ENCODE measurements around the gene LRRC27. TPM values are rescaled to one million over a fixed set of nuclear protein-coding genes. Genes with fewer than 3 reads are reported as not detected.

Gene LRRC27
- total and polyA plus RNA-seq, 2 donors (not counting 1 experiment from before 2014, with no cell fraction given) = 4.1 to 11.7 TPM

DNA sequence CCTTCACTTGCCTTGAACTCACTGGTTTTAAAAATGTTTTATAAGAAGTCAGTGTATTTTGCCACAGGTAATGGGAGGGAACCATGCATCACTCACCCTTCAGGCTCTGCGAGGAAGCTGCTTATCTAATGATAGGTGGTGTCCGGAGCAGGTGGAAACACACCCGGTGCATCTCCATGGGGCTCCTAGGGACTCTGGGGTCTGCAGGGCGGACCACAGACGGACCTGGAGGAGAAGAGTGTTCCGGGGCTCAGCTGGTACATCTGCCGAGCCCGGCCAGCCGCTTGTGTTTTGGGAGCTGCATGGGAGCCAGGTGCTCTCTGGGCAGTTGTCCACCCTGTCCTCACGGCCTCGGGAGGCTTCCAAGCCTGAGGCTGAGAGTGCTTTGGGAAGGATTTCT lies 7.3 kb downstream of the LRRC27 start:
- no peak overlapping the region for H3K9ac ChIP-seq (ENCODE audit: insufficient read depth, low read length)
- no peaks in the 10 kb centered on the region for H3K4me1 ChIP-seq (ENCODE audit: control insufficient read depth, extremely low read depth, insufficient read depth, low read length)
- no peak overlapping the region for H3K27ac ChIP-seq (ENCODE audit: insufficient read depth, low read length)
- H3K27me3 ChIP-seq (ENCODE audit: control insufficient read depth, insufficient read depth, low read length) = no peaks in the 10 kb centered on the region
- no peaks in the 10 kb centered on the region for H4K20me1 ChIP-seq (ENCODE audit: control insufficient read depth, extremely low read depth, insufficient read depth, low read length)
- peaks cover 2% of the 10 kb centered on the region for H3K36me3 ChIP-seq (ENCODE audit: control insufficient read depth, insufficient read depth, low read length)
- no peaks in the 10 kb centered on the region for H3K9me3 ChIP-seq (ENCODE audit: control insufficient read depth, insufficient read depth, low read depth, low read length)
- TF ChIP-seq EZH2 (IDR thresholded peaks at IDR 0.05; ENCODE audit: low read length, missing control alignments) = no peak
- TF ChIP-seq, protein P1, sequence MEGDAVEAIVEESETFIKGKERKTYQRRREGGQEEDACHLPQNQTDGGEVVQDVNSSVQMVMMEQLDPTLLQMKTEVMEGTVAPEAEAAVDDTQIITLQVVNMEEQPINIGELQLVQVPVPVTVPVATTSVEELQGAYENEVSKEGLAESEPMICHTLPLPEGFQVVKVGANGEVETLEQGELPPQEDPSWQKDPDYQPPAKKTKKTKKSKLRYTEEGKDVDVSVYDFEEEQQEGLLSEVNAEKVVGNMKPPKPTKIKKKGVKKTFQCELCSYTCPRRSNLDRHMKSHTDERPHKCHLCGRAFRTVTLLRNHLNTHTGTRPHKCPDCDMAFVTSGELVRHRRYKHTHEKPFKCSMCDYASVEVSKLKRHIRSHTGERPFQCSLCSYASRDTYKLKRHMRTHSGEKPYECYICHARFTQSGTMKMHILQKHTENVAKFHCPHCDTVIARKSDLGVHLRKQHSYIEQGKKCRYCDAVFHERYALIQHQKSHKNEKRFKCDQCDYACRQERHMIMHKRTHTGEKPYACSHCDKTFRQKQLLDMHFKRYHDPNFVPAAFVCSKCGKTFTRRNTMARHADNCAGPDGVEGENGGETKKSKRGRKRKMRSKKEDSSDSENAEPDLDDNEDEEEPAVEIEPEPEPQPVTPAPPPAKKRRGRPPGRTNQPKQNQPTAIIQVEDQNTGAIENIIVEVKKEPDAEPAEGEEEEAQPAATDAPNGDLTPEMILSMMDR (conservative IDR thresholded peaks at IDR 0.05 in 1 of 2, IDR thresholded peaks at IDR 0.05 in 1 of 2; ENCODE audit: low read depth in 1 of 2, low read length in 2 of 2) = no peak
- H2AFZ ChIP-seq (ENCODE audit: low read length) = no peak overlapping the region
- H3K4me2 ChIP-seq (ENCODE audit: extremely low read depth, insufficient read depth, low read length) = no peak overlapping the region
- no peak for DNase-seq (ENCODE audit: low read depth in 2 of 2)
- H3K79me2 ChIP-seq (ENCODE audit: control insufficient read depth, insufficient read depth, low read length) = no peaks in the 10 kb centered on the region
- no peak overlapping the region for H3K4me3 ChIP-seq (replicated peaks in 1 of 4; ENCODE audit: control extremely low read depth in 1 of 4, insufficient read depth in 1 of 4, low read depth in 3 of 4, low read length in 4 of 4)

DNA sequence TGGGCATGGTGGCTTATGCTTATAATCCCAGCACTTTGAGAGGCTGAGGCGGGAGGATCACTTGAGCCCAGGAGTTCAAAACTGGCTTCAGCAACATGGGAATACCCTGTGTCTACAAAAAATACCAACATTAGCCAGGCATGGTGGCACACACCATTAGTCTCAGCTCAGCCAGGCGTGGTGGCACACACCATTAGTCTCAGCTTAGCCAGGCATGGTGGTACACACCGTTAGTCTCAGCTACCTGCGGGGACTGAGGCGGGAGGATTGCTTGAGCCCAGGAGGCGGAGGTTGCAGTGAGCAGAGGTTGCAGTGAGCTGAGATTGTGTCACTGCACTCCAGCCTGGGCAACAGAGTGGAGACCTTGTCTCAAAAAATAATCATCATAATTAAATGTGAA lies 9.0 kb downstream of the LRRC27 start:
- Histone ChIP-seq H3K4me1 (ENCODE audit: control insufficient read depth, extremely low read depth, insufficient read depth, low read length) (no peaks in the 10 kb centered on the region), H3K27ac (ENCODE audit: insufficient read depth, low read length) (no peak overlapping the region), H3K79me2 (ENCODE audit: control insufficient read depth, insufficient read depth, low read length) (no peaks in the 10 kb centered on the region), H2AFZ (ENCODE audit: low read length) (no peak overlapping the region), H3K27me3 (ENCODE audit: control insufficient read depth, insufficient read depth, low read length) (no peaks in the 10 kb centered on the region), H3K4me2 (ENCODE audit: extremely low read depth, insufficient read depth, low read length) (no peak overlapping the region), H4K20me1 (ENCODE audit: control insufficient read depth, extremely low read depth, insufficient read depth, low read length) (no peaks in the 10 kb centered on the region), H3K9ac (ENCODE audit: insufficient read depth, low read length) (no peak overlapping the region), H3K36me3 (ENCODE audit: control insufficient read depth, insufficient read depth, low read length) (peaks cover 2% of the 10 kb centered on the region), H3K4me3 (replicated peaks in 1 of 4; ENCODE audit: control extremely low read depth in 1 of 4, insufficient read depth in 1 of 4, low read depth in 3 of 4, low read length in 4 of 4) (no peak overlapping the region), H3K9me3 (ENCODE audit: control insufficient read depth, insufficient read depth, low read depth, low read length) (no peaks in the 10 kb centered on the region)
- TF ChIP-seq, protein P1 (conservative IDR thresholded peaks at IDR 0.05 in 1 of 2, IDR thresholded peaks at IDR 0.05 in 1 of 2; ENCODE audit: low read depth in 1 of 2, low read length in 2 of 2) = no peak
- TF ChIP-seq EZH2 (IDR thresholded peaks at IDR 0.05; ENCODE audit: low read length, missing control alignments) = no peak
- DNase-seq (ENCODE audit: low read depth in 2 of 2) = no peak

DNA sequence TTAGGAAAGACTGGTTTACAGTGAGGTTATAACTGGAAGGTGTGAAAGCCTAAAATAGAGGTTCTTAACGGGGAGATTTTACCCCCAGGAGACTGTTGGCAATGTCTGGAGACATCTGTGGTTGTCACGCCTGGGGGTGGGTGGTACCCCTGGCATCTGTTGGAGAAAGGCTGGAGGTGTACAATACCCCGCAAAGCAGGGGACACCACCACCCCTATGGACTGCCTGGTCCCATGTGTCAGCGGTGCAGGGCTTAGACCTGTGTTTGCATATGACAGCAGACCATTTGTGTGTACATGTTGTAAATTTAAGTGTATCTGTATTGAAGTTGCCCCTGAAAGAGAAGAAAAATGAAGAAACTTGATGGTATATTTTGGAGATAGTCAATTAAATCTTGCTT lies 9.8 kb downstream of the LRRC27 start:
- no peak overlapping the region for H3K9ac ChIP-seq (ENCODE audit: insufficient read depth, low read length)
- no peak overlapping the region for H2AFZ ChIP-seq (ENCODE audit: low read length)
- TF ChIP-seq EZH2 (IDR thresholded peaks at IDR 0.05; ENCODE audit: low read length, missing control alignments) = no peak
- TF ChIP-seq, protein P1 (conservative IDR thresholded peaks at IDR 0.05 in 1 of 2, IDR thresholded peaks at IDR 0.05 in 1 of 2; ENCODE audit: low read depth in 1 of 2, low read length in 2 of 2) = no peak
- H3K9me3 ChIP-seq (ENCODE audit: control insufficient read depth, insufficient read depth, low read depth, low read length) = no peaks in the 10 kb centered on the region
- H4K20me1 ChIP-seq (ENCODE audit: control insufficient read depth, extremely low read depth, insufficient read depth, low read length) = no peaks in the 10 kb centered on the region
- no peaks in the 10 kb centered on the region for H3K79me2 ChIP-seq (ENCODE audit: control insufficient read depth, insufficient read depth, low read length)
- H3K27ac ChIP-seq (ENCODE audit: insufficient read depth, low read length) = no peak overlapping the region
- no peaks in the 10 kb centered on the region for H3K4me1 ChIP-seq (ENCODE audit: control insufficient read depth, extremely low read depth, insufficient read depth, low read length)
- DNase-seq (ENCODE audit: low read depth in 2 of 2) = no peak
- H3K4me2 ChIP-seq (ENCODE audit: extremely low read depth, insufficient read depth, low read length) = no peak overlapping the region
- H3K4me3 ChIP-seq (replicated peaks in 1 of 4; ENCODE audit: control extremely low read depth in 1 of 4, insufficient read depth in 1 of 4, low read depth in 3 of 4, low read length in 4 of 4) = no peak overlapping the region
- peaks cover 2% of the 10 kb centered on the region for H3K36me3 ChIP-seq (ENCODE audit: control insufficient read depth, insufficient read depth, low read length)
- H3K27me3 ChIP-seq (ENCODE audit: control insufficient read depth, insufficient read depth, low read length) = no peaks in the 10 kb centered on the region
